Naive B cell (primary cell): ENCODE data around the gene NUDT5. TPM values are rescaled to one million over a fixed set of nuclear protein-coding genes. Genes with fewer than 3 reads are reported as not detected.

Source experiments
- ATAC-seq, 2 donors: fragments of 150-1000 bp; cut with Tn5 transposase; 2 replicates each; pipeline ENCODE4 v1.10.0; 2021; ENCODE audit warnings: low read depth in 2 of 2, mild to moderate bottlenecking in 2 of 2, moderate library complexity in 2 of 2
- DNase-seq: peaks from one replicate; pipeline ENCODE4 v3.0.0; 2022
- H3K27ac Mint-ChIP-seq, 6 donors: one replicate each; pipeline ENCODE4 v1.8.0; 2020 to 2022; ENCODE audit warnings: mild to moderate bottlenecking in 6 of 6, mixed read lengths in 6 of 6, moderate library complexity in 5 of 6, inconsistent platforms in 2 of 6
- H3K27me3 Mint-ChIP-seq, 3 donors: one replicate each; pipeline ENCODE4 v1.8.0; 2021 to 2022; ENCODE audit warnings: mixed read lengths in 3 of 3, mild to moderate bottlenecking in 1 of 3
- H3K36me3 Mint-ChIP-seq, 2 donors: one replicate each; pipeline ENCODE4 v1.8.0; 2020 to 2022; ENCODE audit warnings: mixed read lengths in 2 of 2, inconsistent platforms in 1 of 2, mild to moderate bottlenecking in 1 of 2
- H3K4me1 Mint-ChIP-seq, 3 donors: one replicate each; pipeline ENCODE4 v1.8.0; 2020 to 2022; ENCODE audit warnings: mixed read lengths in 3 of 3, inconsistent platforms in 1 of 3, mild to moderate bottlenecking in 1 of 3, moderate library complexity in 1 of 3
- H3K4me3 Mint-ChIP-seq, 8 donors: one replicate each; pipeline ENCODE4 v1.8.0; 2020 to 2022; ENCODE audit warnings: mild to moderate bottlenecking in 8 of 8, mixed read lengths in 8 of 8, moderate library complexity in 8 of 8, inconsistent platforms in 2 of 8
- H3K9me3 Mint-ChIP-seq, 7 donors: one replicate each; pipeline ENCODE4 v1.8.0; 2020 to 2022; ENCODE audit warnings: mixed read lengths in 7 of 7, mild to moderate bottlenecking in 5 of 7, inconsistent platforms in 2 of 7, moderate library complexity in 1 of 7
- polyA plus RNA-seq, 6 donors: library from polyadenylated mRNA; unstranded; fragments of 300-500 nt; fragmentation: Illumina TruSeq; gene quantifications; one replicate each; pipeline ENCODE4 v1.2.3, GENCODE V29; 2021; ENCODE audit warnings: low read depth in 6 of 6

The NUDT5 gene
- polyA plus RNA-seq, 6 donors from 2014 or later = 32.1 to 65.0 (median 42.2) TPM

- H3K9me3 Mint-ChIP-seq = no peaks in the 10 kb centered on the region
- no peaks in the 10 kb centered on the region for H3K27me3 Mint-ChIP-seq
- peaks cover 4 to 19% of the 10 kb centered on the region in 2 donors for H3K36me3 Mint-ChIP-seq
- peak overlapping the region; percentile 95 to 100 (median 98) for H3K27ac Mint-ChIP-seq
- peaks cover 36 to 46% (median 43%) of the 10 kb centered on the region in 3 donors for H3K4me1 Mint-ChIP-seq
- no peak for DNase-seq
- no peak for ATAC-seq
- H3K4me3 Mint-ChIP-seq = peak overlapping the region; percentile 95 to 100 (median 98)
Measured at GRCh38 chr10:12196531-12197211, 980 bp upstream of the NUDT5 start.

DNA sequence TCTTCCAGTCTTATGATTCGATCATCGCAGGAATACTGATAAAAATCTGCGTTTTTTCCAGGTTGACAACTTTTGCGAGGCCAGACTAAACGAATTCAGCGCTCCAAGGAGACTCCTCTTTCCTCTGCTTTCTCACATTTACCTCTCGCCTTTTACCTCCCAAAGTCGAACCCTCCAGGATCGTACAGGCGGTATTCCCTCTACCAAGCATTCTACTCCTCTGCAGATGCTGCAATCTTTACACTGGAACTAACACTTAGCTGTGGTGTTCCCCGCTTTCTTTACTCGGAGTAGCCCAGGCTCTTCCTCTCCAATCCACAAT is 449 bp downstream of the NUDT5 start:
- peak overlapping the region; percentile 95 to 100 (median 98) for H3K27ac Mint-ChIP-seq
- DNase-seq (no peak), ATAC-seq (peak in 1 of 2 donors; percentile 4)
- peak overlapping the region; percentile 95 to 100 (median 98) for H3K4me3 Mint-ChIP-seq
- peaks cover 28 to 39% (median 36%) of the 10 kb centered on the region in 3 donors for H3K4me1 Mint-ChIP-seq
- H3K9me3 Mint-ChIP-seq = no peaks in the 10 kb centered on the region
- no peaks in the 10 kb centered on the region for H3K27me3 Mint-ChIP-seq
- H3K36me3 Mint-ChIP-seq = peaks cover 4 to 10% of the 10 kb centered on the region in 2 donors

- Mint-ChIP-seq H3K9me3 (no peaks in the 10 kb centered on the region), H3K27me3 (no peaks in the 10 kb centered on the region), H3K4me1 (peaks cover 28 to 39% (median 36%) of the 10 kb centered on the region in 3 donors), H3K4me3 (peak overlapping the region; percentile 95 to 100 (median 98)), H3K27ac (peak overlapping the region in 5 of 6 donors; percentile 95 to 100 (median 98)), H3K36me3 (peaks cover 4 to 10% of the 10 kb centered on the region in 2 donors)
- DNase-seq = no peak
- no peak for ATAC-seq
Measured at GRCh38 chr10:12194752-12195271, 879 bp downstream of the NUDT5 start.

DNA sequence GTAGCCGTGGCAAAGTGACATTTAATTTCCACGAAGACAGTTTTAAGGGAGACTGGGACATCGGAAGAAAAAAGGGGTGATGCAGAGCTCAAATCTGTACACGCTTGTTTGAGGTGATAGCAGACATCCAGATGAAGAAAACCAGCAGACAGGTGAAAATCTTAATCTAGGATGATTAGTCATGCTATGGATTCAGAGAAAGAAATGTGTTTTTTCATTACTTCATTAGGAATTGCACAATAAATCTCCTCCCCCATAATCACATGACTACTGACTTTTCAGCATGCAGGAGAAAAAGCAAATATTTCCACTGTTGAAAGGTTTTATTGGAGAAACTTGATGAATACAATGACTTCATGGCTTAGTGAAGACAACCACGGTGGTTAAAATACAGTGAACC is 2.5 kb downstream of the NUDT5 start:
- DNase-seq = no peak
- Mint-ChIP-seq H3K9me3 (no peaks in the 10 kb centered on the region), H3K36me3 (peaks cover 0 to 7% of the 10 kb centered on the region in 2 donors), H3K4me3 (peak overlapping the region in 5 of 8 donors; percentile 36 to 100 (median 59)), H3K27ac (no peak overlapping the region), H3K27me3 (no peaks in the 10 kb centered on the region), H3K4me1 (peaks cover 21 to 39% (median 36%) of the 10 kb centered on the region in 3 donors)
- ATAC-seq = no peak

DNA sequence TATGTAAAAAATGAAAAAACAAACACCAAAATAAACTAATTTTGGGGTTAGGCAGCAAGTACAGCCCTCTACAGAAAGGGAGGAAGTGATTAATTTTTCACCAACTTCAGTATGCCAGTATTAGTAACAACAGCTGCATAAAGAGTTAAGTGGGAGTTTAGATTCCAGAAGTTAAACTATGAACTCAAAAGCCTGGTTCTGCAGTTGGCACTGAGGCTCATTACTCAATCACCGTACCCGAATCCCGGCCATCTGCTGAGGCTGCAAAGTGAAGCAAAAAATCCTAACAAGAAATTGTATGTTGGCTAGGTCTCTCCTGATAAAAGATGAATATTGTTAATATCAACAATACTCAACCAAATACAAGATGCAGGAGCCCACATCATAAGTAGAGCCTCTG is 4.0 kb downstream of the NUDT5 start:
- DNase-seq (no peak), ATAC-seq (no peak)
- Mint-ChIP-seq H3K36me3 (peaks cover 9 to 19% of the 10 kb centered on the region in 2 donors), H3K9me3 (no peaks in the 10 kb centered on the region), H3K27ac (peak overlapping the region in 1 of 6 donors; percentile 23), H3K4me3 (peak overlapping the region in 2 of 8 donors; percentile 11 to 61), H3K27me3 (no peaks in the 10 kb centered on the region), H3K4me1 (peaks cover 24 to 39% (median 36%) of the 10 kb centered on the region in 3 donors)

DNA sequence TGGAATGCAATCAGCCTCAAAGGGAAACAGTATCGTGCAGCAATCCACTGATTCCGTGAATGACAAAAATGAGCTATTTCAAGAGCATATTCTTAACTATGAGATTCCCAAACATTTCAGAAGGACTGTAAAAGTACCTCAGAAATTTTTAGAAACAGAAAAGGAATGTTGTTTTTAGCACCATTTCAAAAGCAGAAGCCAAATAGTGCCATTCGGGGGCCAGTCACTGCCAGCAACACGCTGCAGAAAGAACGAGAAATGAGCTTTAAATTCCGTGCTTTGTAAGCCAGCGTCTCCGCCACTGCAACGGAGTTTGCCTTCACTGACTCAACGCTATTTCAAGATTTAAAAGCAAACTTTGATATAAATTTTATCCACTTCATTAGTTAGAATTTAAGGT is 6.3 kb downstream of the NUDT5 start:
- no peak overlapping the region for H3K27ac Mint-ChIP-seq
- H3K36me3 Mint-ChIP-seq = peaks cover 22% of the 10 kb centered on the region in 2 donors
- DNase-seq (no peak), ATAC-seq (no peak)
- no peaks in the 10 kb centered on the region for H3K27me3 Mint-ChIP-seq
- H3K4me1 Mint-ChIP-seq = peaks cover 11 to 17% (median 16%) of the 10 kb centered on the region in 3 donors
- H3K9me3 Mint-ChIP-seq = no peaks in the 10 kb centered on the region
- H3K4me3 Mint-ChIP-seq = no peak overlapping the region

GRCh38 chr10:12188656-12189055 is 7.0 kb downstream of the NUDT5 start:
- DNase-seq = no peak
- Mint-ChIP-seq H3K27me3 (no peaks in the 10 kb centered on the region), H3K4me1 (peaks cover 6 to 10% (median 10%) of the 10 kb centered on the region in 3 donors), H3K27ac (peak overlapping the region in 1 of 6 donors; percentile 59), H3K9me3 (no peaks in the 10 kb centered on the region), H3K36me3 (peaks cover 22 to 23% of the 10 kb centered on the region in 2 donors), H3K4me3 (no peak overlapping the region)
- no peak for ATAC-seq

DNA sequence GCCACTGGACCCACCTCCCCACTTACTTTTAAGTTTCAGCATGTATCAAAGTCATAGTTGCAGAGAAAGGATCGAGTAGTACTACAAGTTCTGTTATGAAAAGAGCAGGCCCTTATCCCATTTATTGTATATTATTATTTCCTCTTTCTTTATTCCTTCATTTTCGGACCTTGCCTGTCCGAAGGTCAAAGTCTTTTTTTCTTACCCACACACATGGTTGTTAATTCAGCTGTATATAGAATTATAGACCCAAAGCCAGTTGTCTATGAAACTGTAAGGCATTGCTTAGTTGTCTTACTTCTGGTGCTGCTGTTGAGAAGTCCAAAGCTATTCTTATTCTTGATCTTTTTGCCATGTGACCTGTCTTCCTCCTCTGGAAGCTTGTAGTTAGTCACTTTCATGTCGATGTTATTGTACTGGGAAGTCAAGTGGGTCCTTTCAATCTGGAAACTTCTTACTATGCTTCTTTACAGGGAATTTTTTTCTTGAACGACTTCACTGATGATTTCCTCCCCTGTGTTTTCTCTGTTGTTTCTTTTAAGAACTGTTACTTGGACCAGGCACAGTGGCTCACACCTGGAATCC is 8.3 kb downstream of the NUDT5 start:
- peaks cover 22 to 28% of the 10 kb centered on the region in 2 donors for H3K36me3 Mint-ChIP-seq
- DNase-seq (no peak), ATAC-seq (no peak)
- no peak overlapping the region for H3K4me3 Mint-ChIP-seq
- peaks cover 5 to 7% (median 6%) of the 10 kb centered on the region in 3 donors for H3K4me1 Mint-ChIP-seq
- no peaks in the 10 kb centered on the region for H3K9me3 Mint-ChIP-seq
- no peaks in the 10 kb centered on the region for H3K27me3 Mint-ChIP-seq
- peak overlapping the region in 3 of 6 donors; percentile 11 to 59 (median 40) for H3K27ac Mint-ChIP-seq

- Mint-ChIP-seq H3K27ac (no peak overlapping the region), H3K4me1 (peaks cover 4 to 6% (median 5%) of the 10 kb centered on the region in 3 donors), H3K4me3 (no peak overlapping the region), H3K9me3 (no peaks in the 10 kb centered on the region), H3K27me3 (no peaks in the 10 kb centered on the region), H3K36me3 (peaks cover 22 to 28% of the 10 kb centered on the region in 2 donors)
- no peak for ATAC-seq
- no peak for DNase-seq
Measured at GRCh38 chr10:12186323-12186722, 9.4 kb downstream of the NUDT5 start.

GRCh38 chr10:12184165-12184564 is 11.5 kb downstream of the NUDT5 start:
- DNase-seq = no peak
- Mint-ChIP-seq H3K4me1 (peaks cover 4 to 6% (median 5%) of the 10 kb centered on the region in 3 donors), H3K27me3 (no peaks in the 10 kb centered on the region), H3K36me3 (peaks cover 22 to 35% of the 10 kb centered on the region in 2 donors), H3K4me3 (no peak overlapping the region), H3K27ac (no peak overlapping the region), H3K9me3 (no peaks in the 10 kb centered on the region)
- no peak for ATAC-seq

DNA sequence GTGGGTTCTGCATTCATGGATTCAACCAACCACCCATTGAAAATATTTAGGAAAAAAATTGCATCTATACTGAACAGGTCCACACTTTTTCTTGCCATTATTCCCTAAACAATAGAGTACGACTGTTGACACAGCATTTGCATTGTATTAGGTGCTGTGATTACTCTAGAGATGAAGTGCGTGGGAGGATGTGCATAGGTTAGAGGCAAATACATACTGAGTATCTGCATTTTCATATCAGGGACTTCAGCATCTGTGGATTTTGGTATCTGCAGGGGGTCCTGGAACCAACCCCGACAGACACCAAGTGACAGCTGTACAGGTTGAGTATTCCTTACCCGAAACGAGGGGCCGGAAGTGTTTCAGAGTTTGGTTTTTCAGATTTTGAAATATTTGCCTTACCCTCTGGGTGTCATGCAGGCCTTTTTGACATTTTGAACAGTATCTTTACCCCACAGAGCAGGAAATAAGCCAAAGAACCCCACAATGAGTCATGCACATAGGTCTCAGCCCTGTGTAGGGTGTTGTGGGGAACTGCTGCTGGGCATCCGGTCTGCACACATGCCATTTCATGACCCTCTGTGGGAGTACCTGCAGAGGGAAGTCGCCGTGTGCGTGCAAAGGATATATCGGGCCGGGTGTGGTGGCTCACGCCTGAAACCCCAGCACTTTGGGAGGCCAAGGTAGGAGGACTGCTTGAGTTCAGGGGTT is 14.5 kb downstream of the NUDT5 start:
- ATAC-seq (peak; percentile 25 to 35), DNase-seq (no peak)
- Mint-ChIP-seq H3K4me1 (no peaks in the 10 kb centered on the region), H3K36me3 (peaks cover 8 to 27% of the 10 kb centered on the region in 2 donors), H3K27ac (no peak overlapping the region), H3K27me3 (no peaks in the 10 kb centered on the region), H3K9me3 (no peaks in the 10 kb centered on the region), H3K4me3 (no peak overlapping the region)

DNA sequence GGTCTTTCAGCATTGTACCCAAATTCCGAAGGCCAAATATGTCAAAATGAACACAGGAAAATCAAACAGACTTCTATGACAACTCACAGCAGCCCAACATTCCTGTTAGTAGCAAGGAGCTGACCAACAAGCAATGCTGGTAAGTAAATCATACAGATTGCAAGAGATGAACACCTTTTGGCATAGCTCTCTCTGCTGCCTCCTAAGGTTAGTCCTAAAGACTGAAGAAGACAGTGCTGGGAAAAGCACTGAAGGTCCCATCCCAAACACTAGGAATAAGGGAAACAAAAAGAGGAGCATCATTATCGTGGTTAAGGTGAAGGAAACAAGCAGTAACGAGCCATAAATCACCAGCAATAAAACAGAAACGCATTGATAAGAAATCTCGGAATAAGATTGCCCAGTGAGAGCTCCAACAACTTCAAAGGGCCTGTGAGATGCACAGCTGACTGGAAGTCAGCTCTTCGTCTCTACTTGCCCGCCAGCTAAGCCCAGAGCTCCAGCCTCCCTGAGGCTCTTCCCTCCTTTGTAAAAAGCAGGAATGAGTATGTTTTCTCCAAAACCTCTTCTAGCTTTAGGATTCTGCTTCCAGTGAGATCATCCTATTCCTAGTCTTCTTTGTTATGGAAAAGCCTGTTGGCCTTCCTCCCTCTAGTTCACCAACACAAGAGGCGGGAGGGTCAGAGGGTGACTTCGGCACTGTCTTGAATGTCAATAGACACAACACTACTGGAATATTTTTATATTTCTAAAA is 15.3 kb downstream of the NUDT5 start:
- no peak for DNase-seq
- Mint-ChIP-seq H3K27ac (peak overlapping the region in 1 of 6 donors; percentile 58), H3K36me3 (peaks cover 6 to 21% of the 10 kb centered on the region in 2 donors), H3K9me3 (no peaks in the 10 kb centered on the region), H3K4me3 (no peak overlapping the region), H3K4me1 (no peaks in the 10 kb centered on the region), H3K27me3 (no peaks in the 10 kb centered on the region)
- no peak for ATAC-seq

DNA sequence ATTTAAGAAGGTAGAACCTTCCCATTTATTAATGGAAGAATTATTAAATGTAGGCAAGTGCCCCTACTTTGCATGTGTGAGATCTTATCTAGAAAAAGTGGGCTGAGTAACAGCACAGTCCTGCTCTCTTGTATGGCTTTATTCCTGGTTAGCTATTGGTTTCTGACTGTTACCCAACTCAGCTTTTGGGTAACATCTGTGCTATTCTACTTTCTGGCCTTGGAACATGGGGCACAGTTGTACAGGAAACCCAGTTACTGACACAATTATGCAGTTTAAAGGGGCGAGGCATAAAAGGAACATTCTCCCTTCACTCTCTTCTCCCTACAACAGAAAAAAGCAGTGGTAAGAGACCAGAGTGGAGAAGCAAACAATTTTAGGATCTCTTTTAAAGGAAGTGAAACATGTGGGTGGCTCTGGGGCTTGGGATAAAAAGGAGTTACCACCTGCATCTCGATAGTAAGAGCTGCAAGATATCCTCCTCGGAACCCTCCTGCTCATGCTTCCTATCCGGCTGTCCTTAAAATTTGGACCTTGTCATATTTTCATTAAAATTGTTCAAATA is 16.0 kb downstream of the NUDT5 start:
- no peak overlapping the region for H3K27ac Mint-ChIP-seq
- peaks cover 0 to 14% of the 10 kb centered on the region in 2 donors for H3K36me3 Mint-ChIP-seq
- H3K4me1 Mint-ChIP-seq = no peaks in the 10 kb centered on the region

More for the DNA sequence above, 16.0 kb downstream of the NUDT5 start:
- DNase-seq = no peak
- Mint-ChIP-seq H3K27me3 (no peaks in the 10 kb centered on the region), H3K4me3 (no peak overlapping the region), H3K9me3 (no peaks in the 10 kb centered on the region)
- ATAC-seq = no peak
